Activated T-cell treated with anti-CD3 and anti-CD28 coated beads for 24 hours (primary cell): Measurements from ENCODE around the gene IL1RL2.

Experiments used
- DNase-seq: peaks from one replicate; pipeline ENCODE4 v3.0.0-alpha.2; 2020; ENCODE audit warnings: low read depth

The IL1RL2 gene

GRCh38 chr2:102194609-102195268 is 7.9 kb downstream of the IL1RL2 start:
- DNase-seq, result no peak

DNA sequence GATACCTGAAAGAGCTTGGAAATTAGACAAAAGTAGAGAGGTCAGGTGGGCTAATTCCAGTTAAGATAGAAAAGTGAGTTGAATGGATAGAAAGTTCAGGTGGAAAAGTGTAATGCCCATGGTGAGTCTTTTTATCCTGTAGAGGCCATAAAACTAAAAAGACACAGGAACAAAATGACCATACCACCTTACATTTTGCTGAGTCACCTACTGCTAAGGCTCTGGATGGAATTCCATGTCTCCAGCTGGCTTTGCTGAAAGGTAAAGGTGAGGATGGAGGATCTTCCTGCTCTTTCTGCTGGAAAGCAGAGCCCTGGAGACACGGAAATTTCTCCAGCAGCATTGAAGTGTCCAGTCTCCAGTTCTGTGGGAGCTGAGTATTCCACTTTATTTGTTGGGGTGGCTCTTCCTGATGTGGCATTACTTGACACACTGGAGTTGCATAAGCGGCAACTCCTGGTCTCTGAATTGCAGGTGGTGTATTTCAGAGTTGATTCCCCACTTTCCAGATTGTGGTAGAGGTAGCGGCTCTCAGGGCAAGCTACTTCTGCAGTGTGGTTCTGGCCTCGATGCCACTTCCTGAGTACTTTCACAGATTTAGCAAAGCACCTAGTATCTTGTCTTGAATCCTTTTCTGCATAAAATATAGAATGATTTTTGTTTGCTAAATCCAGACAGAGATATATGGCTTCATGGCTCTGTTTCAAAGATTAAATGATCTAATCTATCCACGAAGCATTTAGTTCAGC is 10.7 kb downstream of the IL1RL2 start:
- no peak for DNase-seq

GRCh38 chr2:102200539-102200938 is 13.7 kb downstream of the IL1RL2 start:
- DNase-seq, result no peak

DNA sequence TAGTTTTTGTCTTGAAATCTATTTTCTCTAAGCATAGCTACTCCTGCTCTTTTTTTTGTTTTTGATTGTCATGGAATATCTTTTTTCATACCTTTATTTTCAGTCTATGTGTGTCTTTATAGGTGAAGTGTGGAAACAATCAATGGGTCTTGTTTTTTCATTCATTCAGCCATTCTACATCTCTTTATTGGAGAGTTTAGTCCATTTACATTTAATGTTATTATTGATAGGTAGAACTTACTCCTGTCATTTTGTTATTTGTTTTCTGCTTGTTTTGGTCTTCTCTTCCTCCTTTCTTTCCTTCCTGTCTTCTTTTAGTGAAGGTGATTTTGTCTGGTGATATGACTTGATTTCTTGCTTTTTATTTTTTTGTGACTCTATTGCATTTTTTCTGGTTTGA is 17.8 kb downstream of the IL1RL2 start:
- DNase-seq, result no peak

- DNase-seq, result no peak
These were observed 20.0 kb downstream of the IL1RL2 start for GRCh38 chr2:102206666-102207341.

DNA sequence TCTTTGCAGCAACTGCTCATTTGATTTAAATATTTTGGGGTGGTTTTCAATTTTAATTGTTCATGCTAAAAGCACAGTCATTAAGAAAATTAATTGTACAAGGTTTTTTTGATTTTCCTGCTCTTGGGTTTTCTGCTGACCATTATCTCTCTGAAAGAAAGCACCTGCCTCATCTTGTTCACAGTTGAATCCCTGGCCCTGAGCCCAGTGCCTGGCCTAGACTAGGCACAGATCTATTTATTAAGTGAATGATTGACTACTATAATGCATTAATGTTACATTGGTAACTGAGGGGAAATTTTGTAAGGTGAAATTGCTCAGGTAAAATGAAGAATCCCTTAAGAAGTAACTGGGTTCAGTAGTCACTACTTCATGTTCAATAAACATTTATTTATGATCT is 22.0 kb downstream of the IL1RL2 start:
- no peak for DNase-seq

DNA sequence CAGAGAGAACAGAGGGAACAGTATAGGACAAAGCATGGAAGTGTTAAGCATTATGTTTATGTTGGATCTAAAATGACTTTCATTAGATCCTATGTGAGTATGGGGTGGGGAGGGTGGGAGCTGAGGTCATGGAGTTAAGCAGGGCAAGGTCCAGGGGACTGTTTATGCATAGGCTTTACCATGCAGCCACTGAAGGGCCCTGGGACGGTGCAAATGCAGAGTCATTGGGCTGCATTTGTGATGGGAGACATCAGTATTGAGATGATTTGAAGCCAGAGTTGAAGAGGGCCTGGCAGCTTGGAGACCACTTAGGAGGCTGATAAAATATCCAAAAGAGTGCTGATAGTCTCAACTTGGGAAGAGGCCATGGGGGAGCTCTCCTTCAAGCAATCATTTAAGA is 22.7 kb downstream of the IL1RL2 start:
- DNase-seq, result no peak

- DNase-seq, result no peak
These were observed 30.2 kb downstream of the IL1RL2 start for GRCh38 chr2:102217032-102217431.

- DNase-seq, result no peak
These were observed 38.3 kb downstream of the IL1RL2 start for GRCh38 chr2:102224824-102225739.

- DNase-seq, result no peak
These were observed 39.3 kb downstream of the IL1RL2 start for GRCh38 chr2:102226171-102226570.

GRCh38 chr2:102226612-102227391 is 40.0 kb downstream of the IL1RL2 start:
- no peak for DNase-seq

- no peak for DNase-seq
These were observed 42.4 kb downstream of the IL1RL2 start for GRCh38 chr2:102229141-102229769.

DNA sequence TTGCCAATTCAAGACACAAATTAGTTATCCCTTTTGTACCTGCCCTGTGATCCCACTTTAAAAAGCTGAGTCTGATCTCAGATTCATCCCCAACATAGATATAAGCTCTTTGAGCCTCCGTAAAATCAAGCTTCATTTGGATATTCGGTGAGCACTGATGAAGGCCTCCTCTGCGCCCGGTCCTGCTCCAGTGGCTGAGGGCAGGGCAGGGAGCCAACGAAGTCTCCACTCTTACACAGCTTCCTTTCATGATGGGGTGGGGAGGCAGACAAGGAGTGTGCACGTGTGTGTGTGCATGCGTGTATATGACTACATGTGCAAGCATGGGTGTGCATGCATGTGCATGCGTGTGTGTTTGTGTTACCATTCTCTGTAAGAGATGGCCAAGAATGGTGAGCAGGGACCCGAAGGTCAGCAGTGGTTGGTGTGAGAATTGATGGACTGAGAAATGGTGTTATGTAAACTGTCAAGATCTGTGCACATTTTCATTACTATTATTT is 43.6 kb downstream of the IL1RL2 start:
- DNase-seq, result no peak

GRCh38 chr2:102233132-102233884 is 46.5 kb downstream of the IL1RL2 start:
- DNase-seq, result no peak

GRCh38 chr2:102235042-102235473 is 48.2 kb downstream of the IL1RL2 start:
- no peak for DNase-seq

DNA sequence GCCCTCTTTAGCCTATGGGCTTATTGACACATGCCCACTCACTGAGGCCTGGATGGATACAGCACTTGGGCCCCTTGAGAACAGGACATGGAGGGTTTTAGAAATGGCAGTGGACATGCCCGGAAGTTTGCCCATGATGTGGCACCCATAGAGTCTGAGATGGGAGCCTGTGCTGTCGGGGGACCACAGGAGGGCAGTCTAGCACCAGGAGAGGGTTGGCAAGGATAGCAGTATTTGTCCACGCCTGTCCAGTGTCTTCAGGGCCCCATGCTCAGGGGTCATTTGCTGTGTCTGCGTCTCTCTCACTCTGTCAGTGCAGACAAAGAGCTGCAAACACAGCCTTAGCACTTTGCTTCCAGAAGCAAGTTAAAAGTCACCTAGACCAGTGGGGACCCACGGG is 48.7 kb downstream of the IL1RL2 start:
- DNase-seq, result no peak

- DNase-seq, result no peak
These were observed 49.3 kb downstream of the IL1RL2 start for GRCh38 chr2:102236132-102236531.

DNA sequence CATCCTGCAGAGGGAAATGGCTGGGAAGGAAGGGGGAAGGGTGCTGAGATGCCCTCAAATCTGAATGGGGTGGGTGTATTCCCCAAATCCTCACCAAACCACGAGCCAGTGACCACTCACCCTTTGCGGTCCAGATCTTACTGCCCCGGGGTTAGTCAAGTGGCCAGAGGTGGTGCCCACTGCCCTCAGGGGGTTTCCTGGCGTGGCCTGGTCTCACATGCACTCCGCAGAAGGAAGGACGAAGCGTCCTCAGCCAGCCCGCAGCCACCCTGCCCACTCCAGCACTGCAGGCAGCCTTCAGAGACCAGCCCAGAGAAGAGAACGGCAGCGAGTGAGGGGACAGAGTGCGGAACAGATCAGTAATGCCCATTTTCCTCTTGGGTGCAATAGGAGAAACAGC is 50.4 kb downstream of the IL1RL2 start:
- no peak for DNase-seq

DNA sequence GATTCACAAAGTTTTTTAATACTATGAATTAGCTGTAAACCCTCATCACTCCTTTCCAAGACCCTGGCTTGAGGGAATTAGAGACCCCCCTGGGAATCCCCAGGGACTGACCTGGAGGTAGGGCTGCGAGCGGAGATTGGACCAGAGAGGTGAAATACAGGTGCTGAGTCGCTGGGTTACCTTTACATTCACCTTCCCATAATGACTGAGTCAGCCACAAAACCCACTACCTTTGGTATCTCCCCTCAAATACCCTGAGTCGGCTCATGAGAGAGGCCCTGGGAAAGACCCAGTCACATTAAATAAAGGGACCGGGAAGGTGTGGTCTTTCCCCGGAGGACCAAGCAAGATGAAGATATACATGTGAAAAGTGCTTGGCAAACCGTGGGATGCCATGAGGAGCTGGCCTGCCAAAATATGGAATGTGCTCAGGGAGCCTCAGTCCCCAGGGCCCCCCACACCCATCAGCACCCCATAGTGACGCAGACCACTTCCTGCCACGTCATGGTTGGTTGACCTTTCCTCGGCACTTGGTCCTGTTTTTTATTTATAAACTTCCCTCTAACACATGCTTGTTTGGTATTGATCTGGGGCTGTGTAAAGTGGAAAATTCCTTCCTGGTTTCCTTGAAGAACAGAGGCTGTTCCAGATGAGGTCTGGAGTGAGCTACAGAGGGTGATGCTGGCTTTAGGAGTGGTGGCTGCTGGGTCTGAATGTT is 51.4 kb downstream of the IL1RL2 start:
- DNase-seq, result no peak
